T-helper 2 cell (primary cell): Measurements from ENCODE around the gene ACSF3.
A peak's percentile ranks its signal among the peaks of the same experiment; 100 is the strongest.

Experiments used
- DNase-seq, 5 experiments: peaks; one replicate each; pipeline versions ENCODE4 v3.0.0 to v3.0.0-alpha.2; 2012 to 2022
- total RNA-seq, 2 donors: gene quantifications; one replicate each; lab custom pipeline; 2026; lab: John Stamatoyannopoulos, UW

Gene ACSF3
- 46.1 to 63.0 reads per million in 2 donors for total RNA-seq

DNA sequence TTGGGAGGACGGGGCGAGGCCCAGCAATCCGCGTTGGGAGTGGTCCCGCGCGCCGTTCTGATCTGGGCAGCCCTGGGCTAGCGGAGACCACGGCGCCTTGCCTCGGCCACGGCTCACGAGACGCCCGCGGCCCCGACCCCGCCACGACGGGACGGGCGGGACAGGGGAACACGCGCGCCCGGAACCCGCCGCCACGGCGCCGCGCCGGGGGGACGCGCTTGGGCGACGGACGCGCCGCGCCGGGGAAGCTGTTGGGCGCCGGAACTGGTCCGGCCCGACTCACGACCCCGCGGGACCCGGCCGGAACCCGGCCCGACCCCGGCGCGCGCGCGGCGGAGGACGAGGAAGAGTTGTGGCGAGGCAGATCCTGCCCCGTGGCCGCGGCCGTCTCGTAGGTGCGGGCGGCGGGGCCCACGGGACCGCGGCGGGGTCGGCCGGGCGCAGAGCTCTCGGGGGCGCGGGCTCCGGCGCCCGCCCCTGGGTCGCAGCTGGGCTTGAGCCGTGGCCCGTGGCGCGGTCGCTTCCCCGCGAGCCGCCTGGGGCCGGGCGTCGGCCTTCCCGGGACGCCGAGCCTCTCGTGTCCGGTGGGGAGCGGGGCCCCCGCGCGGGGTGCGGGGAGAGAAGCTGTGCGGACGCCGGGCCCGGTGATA lies at the start of gene ACSF3:
ACSF3 (plus strand) TSS at position 251 of the 650 bp plus-strand sequence. CDS start 6,830 bp downstream, outside the sequence.
- peak; percentile 37 to 82 (median 54) for DNase-seq

DNA sequence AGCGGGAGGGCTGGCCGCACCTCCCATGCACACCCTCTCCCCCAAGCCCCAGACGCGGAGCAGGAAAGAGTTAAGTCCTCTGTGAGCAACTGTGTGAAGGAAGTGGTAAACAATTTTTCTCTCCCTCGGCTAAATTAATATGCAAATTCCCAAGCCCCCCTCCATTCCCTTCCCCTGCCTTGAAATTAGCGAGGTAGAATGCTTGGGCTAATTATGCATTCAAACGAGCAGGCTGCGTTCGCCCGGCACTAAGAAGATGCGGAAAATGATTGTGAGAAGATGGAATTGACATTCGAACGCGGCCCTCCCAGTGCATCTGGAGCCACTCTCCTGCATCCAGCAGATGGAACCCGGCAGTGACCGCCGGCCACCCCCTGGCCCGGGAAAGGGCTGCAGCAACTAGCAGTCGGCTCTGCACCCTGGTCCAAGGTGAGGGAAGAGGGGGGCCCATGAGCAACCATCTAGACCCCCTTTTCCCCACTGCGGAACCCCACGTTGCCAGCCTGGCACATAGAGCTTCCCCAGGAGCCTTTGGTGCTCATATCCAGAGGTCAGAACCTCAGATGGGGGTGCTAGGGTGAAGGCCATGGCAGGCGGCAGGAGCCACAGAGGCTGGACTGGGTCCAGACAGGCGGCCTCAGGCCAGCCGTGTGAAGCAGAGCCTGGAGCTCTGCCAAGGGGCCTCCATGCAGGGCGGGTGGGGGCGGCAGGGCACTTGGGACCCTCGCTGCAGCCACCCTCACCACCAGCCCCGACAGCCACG lies 49.1 kb upstream of the ACSF3 start:
- no peak for DNase-seq

DNA sequence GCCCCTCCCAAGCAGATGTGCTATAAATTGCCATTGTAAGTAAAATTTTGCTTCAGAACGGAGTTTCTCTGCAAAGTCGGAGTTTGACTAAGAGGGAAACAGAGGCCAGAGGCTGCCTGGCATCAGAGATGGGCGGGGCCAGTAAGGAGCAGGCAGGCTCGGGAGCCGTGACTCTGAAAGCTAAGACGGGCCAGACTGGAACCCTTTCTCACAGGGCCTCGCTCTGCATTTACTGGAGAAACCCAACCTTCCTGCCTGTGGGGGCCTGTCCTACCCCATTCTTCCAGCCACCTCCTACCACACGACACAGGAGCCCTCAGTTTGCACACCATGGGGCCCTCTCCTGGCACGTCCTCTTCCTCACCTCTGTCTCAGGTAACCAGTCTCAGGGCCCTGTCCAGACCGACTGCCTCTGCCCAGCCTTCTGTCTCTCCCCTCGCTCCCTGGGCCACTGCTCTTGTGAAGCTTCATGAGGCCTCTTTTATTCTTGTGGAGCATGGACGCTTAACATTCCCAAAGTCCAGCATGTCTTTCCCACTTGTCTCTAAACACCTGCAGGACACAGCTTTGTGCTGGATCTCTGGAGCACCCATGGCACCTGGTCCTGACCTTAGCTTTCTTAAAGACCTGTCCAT lies 48.4 kb upstream of the ACSF3 start:
- DNase-seq: no peak

DNA sequence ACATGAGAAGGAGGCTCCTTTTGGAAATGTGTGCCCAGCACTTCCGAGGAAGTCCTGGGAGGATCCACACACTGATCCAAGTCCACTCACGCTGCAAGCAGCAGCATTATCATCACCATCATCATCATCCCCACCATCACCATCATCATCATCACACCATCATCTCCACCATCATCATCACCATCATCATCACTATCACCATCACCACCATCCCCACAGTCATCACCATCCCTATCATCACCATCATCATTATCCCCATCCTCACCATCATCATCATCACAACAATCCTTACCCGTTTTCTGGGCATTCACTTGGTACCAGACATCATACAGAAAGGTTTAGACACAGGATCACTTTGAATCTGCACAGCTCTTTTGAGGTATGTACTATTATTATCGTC lies 47.8 kb upstream of the ACSF3 start:
- no peak for DNase-seq

DNA sequence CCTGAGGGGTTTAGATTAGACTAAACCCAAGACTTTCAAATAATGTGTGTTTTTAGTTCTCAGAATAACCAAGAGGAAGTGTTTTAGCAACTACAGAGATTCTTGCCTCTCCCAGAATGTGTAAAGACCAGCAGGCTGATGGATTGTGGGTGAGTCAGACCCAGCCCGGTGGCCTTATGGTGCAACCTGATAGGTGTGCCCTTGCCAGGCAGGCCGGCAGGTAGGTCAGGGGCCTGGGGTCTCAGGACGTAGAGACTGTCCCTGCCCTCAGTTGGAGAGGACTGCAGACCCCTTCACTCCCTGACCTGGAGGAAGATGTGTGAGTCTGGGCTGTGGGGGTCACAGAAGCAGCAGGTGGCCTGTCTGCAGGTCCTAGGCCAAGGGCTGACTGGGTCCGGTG lies 47.2 kb upstream of the ACSF3 start:
- no peak for DNase-seq

DNA sequence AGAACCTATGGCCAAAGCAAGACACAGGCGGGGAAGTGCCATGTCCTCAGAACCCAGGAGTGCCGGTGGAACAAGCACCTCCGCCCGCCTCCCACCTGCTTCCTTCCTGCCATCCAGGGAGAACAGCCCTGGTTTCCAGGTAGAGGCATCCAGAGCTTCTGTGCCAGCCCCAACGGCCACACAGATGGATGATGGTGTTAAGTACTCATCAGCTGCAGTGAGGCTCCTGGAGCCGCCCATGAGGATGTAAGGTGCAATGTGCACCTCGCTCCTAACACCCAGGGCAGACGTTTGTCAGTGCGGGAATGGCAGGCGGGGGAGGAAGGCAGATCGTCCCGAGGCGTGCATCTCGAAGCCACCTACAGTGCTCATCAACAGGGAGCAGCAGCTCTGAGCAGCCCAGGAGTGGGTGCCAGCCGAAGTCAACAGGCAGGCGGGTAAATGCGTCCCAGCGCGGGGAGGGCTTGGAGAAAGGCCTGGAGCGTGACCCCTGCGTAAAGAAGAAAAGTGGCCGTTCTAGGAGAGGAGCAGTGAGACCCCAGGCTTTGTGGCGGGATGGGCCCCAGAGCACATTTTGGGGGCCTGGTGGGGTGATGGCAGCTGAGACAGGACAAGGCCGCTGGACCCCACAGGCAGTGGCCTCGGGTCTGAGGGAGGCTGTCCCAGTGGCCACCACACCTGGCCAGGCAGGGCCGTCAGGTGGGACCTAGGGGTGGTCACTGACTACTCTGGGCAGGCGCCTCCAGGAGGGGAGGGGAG lies 46.1 kb upstream of the ACSF3 start:
- DNase-seq: no peak

DNA sequence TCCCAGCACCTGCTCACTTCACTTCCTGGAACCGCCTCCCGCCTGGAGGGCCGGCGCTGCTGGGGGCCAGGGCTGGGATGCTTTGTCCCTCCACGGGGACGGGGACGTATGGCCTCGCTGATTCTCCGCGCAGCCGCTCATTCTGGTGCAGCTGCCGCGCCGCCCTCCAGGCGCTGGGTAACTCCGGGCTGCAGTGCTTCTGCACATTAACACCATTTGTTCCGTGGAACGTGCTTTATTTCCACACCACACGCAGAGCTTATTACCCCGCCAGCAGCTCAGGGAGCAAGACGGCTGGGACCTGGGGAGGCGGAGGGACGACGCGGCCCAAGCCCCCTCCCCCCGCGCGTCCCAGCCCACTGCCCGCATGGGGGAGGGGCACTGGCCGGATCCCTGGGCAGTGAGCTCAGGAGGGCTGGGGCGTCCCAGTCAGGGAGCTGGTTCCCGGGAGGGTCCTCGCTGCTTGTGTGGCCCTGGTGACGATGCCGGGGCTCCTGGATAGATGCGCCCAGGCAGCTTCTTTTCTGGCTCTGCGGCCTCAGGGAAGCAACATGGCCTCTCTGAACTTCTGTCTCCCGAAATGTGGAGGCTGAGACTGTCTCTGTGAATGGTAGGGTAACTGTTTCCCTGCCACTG lies 45.4 kb upstream of the ACSF3 start:
- no peak for DNase-seq

DNA sequence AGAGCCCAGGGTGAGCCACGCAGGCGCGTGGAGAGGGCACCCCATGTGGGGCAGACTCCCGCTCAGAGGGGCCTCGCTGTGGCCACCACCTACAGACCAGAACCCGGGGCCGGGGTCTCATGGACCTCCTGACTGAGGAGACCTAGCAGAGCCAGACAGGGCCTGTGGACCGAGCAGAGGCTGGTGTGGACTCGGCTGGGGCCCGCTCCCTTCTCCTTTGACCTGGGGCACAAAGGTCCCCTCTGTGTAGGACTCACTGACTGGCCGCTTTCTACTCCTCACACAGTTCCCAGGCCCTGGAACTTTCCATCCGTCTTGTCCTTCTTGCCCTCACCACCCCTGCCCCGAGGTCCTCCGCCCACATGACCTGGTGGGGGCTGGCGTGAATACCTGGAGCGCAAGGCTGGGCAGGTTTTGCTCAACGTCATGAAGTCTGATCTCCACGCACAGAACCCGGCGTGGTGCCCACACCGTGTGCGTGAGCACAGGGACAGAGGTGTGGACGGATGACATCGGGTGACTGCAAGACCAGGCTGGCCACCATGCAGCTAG lies 44.7 kb upstream of the ACSF3 start:
- no peak for DNase-seq

DNA sequence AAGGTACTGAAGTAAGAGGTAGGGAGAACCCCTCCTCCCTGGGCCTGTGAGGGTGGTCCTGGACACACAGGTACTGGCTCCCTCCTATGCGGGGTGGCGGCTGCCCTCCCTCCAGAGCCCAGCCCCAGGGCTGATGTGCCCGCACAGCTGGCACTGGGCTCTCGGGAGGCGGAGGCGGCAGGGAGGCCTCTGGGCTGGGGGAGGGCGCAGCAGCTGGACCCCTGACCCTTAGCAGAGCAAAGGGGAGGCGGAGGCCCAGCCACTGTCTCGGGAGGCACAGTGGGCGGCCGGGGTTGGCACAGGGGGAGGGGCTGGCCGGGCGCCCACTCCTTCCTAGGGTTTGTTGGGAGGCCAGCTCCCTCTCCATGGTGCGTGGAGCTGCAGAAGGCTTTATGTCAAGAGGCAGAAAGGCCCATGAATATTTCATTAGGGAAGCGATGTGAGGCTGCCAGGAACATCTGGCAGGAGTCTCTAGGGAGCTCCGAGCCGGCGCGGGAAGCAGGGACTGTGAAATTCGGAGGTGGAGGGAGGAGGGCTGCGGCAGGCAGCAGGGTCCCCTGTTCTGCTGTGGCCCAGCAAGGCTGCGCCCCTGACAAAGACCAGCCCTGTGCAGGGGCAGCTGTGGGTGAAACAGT lies 44.1 kb upstream of the ACSF3 start:
- DNase-seq: no peak

DNA sequence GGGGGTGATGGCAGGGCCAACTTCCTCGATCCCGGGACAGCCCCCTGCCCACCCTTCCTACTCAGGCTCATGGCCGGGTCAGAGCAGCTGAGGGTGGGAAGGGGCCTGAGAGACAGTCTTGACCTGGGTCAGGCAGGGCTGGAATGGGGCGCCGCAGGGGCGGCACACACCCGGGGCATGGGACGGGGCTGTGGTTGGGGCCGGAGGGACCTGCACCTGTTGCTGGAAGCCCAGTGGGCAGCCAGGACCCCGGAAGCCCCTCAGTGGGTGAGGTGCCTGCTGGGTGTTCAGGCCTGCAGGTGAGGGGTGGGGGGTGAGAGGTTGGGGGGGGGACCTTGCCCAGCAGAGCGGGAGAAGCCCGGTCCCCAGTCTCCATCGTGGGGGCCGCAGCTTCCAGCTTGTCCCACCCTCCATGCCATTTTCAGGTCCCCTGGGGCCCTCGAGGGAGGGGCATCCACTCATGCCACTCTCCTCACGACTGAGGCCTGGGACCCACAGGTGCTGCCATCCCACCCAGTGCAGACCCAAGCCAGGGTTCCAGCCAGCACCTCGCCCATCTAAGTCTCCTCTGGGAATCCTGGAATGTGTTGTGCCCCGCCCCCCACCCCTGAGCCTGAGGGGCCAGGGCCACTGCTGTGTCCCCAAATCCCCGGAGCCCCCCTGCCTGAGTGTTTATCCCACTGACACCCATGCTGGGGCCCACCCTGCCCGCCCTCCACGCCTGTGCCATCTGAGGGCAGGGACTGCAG lies 43.4 kb upstream of the ACSF3 start:
- no peak for DNase-seq

DNA sequence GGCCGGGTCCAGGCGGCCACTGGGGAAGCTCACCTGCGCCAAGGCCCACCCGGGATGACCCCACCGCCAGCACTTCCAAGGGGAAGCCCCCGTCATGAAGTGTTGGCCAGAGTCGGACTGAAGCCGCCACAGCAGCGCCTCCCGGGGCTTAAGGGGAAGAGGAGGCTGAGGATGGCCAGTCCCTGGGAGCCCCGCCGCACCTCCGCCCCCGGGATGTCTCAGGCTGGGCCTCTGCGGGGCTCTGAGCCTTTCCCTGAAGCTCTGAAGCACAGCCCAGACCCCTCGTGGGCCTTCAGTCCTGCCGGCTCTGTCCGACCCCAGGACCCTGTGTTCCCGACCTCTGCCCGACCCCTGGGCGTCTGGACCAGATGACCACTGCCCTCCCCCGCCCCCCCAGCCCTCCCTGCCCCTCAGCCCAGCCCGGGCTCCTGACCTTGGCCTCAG lies 42.8 kb upstream of the ACSF3 start:
- DNase-seq: no peak

DNA sequence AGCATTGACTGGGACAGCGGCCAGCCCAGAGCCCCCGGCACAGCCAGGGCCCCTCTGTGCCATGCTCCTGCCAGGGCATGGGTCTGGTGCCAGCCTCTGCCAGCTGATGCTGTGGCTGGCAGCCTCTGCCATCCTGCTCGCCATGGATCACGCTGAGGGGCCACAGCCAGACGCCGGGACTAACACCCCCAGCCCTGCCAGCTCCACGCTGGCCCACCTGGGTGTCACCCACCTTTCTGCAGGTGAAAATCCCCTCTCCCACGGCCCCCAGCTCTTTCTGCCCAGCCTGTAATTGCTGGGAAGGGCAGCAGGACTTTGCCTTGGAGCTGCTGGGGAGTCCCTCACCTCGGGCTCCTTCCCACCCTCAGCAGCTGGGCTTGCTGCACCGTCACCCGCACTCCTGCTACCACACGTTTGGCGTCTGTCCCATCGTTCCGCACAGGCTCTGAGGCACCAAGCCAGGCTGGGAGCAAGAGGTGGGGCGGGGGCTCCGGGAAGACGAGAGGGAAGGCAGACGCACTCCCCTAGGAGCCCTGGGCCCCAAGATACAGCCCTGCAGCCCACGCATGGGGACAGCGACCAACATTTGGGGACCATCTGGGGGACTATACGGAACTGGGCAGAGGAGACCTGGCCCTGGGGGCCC lies 42.0 kb upstream of the ACSF3 start:
- DNase-seq: no peak

DNA sequence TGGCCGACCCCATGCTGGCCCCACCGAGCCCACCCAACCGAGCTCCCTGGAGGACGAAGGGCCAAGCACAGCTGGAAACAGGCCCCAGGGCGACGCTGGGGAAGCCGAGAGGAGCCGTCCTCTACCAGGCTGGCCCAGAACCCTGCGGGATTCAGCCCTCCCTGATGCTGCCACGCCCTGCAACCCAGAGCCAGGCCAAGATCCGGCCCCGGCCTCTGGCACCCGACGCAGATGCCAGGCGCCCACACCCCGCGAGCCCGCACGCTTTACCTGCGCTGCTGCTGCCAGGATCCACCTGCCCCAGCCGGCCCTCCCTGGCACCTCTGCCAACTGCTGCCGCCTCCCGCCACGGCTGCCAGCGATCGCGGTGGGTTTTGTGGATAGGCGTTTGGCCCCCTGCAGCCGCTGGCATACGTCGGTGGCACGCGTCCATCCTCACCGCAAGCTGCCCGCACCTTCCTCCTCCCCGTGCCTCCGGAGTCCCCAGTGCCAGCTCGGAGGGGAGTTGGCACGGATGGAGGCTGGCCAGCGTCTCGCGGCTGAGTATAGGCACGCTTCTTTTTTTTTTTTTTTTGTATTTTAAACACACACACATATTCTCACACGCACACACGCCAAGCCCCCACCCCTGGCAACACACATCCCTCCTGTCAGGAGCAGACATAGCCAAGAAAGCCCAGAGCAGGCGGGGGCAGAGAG lies 41.3 kb upstream of the ACSF3 start:
- DNase-seq: no peak

DNA sequence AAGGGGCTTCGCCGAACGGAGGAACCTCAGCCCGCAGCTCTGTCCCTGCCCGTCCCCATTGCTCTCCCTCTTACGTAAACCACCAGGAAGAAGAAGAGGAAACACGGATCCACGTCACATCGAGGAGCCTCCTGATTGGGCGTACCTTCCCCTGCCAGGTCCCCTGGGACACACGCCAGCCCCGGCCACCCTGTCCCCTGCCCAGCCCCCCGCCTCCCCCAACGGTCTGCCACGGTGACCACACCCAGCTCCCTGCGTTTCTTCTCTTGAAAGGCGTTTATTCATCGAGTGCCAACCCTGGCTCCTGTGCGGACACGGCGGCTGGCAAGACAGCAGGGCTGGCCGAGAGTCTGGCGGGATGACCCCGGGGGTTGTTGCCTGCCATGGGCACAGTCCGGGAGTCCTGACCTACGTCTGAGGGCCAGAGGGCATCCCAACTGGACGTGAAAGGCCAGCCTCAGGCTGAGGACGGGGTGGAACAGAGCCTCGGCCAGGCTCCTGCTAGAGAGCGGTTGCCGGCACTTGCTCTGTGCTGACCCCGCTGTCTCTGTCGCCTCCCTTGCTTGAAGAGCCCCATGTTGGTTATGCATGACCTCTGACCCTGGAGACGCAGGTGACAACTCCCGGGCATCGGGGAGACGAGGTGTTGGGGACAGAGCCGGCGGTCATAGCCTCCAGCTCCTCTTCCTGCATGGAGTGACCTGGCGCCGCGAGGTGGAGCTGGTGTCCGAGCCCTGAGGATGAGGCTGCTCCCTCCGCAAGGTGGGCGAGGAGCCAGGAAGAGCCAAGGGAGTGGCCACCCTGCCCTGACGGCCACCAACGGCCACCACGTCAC lies 40.5 kb upstream of the ACSF3 start:
- DNase-seq: peak in 1 of 5 experiments; percentile 33

DNA sequence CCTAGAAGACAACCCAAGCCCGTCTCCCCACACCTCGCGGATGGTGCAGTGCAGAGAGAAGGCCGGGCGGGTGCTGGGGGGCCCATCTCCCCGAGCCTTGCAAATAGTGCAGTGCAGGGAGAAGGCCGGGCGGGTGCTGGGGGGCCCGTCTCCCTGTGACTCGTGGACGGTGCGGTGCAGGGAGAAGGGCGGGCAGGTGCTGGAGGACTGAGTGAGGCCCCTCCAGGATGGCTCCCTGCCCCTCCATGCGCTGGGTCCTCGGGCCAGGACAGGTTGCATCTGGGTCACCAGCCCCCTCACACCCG lies 40.0 kb upstream of the ACSF3 start:
- no peak for DNase-seq

DNA sequence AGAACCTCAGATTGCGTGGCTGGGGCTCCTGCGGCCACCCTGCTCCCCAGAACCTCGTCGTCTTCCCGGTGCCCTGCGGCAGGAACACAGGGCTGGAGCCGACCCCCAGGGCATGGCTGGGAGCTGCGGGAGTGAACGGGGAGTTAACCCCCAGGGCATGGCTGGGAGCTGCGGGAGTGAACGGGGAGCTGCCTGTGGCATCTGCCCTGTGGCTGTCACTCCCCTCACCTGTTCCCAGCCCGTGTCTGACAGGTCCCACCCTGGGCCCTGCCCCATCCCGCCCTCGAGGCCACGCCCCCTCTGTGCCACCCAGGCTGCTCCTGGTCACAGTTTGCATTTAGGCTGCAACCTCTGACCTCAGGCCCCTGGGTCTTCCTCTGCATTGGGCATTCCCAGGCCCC lies 39.4 kb upstream of the ACSF3 start:
- no peak for DNase-seq

DNA sequence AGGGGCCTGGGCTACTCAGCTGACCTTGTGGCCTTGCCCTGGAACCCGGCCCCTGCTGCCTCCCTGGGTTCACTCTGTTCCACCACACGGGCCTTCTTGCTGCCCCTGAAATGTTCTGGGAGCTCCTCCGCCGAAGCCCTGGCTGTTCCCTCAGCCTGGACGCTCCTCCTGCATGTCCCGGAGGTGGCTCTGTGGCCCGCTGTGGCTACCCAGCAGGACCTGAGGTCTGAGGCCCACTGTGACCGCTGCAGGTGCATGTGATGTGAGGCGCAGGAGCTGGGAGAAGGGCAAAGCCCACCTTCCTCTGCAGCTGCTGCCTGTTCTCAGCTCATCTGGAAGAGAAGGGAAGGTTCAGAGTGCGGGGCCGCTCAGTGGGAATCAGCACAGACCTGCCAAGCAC lies 38.9 kb upstream of the ACSF3 start:
- DNase-seq: no peak

DNA sequence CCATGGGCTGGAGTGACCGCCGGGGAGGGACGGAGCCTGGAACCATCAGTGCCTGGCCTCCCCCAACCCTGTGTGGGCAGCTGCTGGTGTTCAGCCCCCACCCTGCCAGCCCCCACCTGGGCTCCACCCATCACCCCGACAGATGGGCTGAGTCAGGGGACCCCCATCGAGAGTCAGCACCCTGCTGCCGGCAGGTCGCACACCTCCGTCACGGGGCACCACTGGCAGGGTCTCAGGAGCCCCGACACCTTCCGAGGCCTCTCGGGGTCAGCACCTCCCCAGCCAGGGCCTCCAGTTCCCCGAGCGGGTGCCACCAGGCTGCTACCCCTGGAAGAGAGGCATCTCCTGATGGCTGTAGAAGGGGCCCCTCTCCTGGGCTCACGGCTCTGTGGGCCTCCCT lies 38.3 kb upstream of the ACSF3 start:
- no peak for DNase-seq
